ENCODE results near the gene CCDC177.
"Not testable (repeated sequence)": the region's sequence is repeated elsewhere in the genome, so short reads cannot be mapped to it uniquely, and the experiment has no call there.

Gene CCDC177

GRCh38 chr14:69600304-69600891 lies 25.7 kb upstream of the CCDC177 start:
- DNase-seq (ENCODE audit: low read depth in 2 of 2), result no peak

GRCh38 chr14:69599431-69599830 lies 24.8 kb upstream of the CCDC177 start:
- DNase-seq (ENCODE audit: low read depth in 2 of 2), result not testable (repeated sequence)

- DNase-seq (ENCODE audit: low read depth in 2 of 2), result no peak
Observed at GRCh38 chr14:69595336-69595735, 20.7 kb upstream of the CCDC177 start.

GRCh38 chr14:69594846-69595245 lies 20.2 kb upstream of the CCDC177 start:
- no peak for DNase-seq (ENCODE audit: low read depth in 2 of 2)

GRCh38 chr14:69593018-69593677 lies 18.5 kb upstream of the CCDC177 start:
- DNase-seq (ENCODE audit: low read depth in 2 of 2), result no peak

- no peak for DNase-seq (ENCODE audit: low read depth in 2 of 2)
Observed at GRCh38 chr14:69591317-69591716, 16.6 kb upstream of the CCDC177 start.

GRCh38 chr14:69587389-69587788 lies 12.7 kb upstream of the CCDC177 start:
- no peak for DNase-seq (ENCODE audit: low read depth in 2 of 2)

- no peak for DNase-seq (ENCODE audit: low read depth in 2 of 2)
Observed at GRCh38 chr14:69586404-69586803, 11.7 kb upstream of the CCDC177 start.

GRCh38 chr14:69584389-69584788 lies 9.7 kb upstream of the CCDC177 start:
- DNase-seq (ENCODE audit: low read depth in 2 of 2), result no peak

GRCh38 chr14:69582829-69583228 lies 8.2 kb upstream of the CCDC177 start:
- DNase-seq (ENCODE audit: low read depth in 2 of 2), result no peak

GRCh38 chr14:69582212-69582611 lies 7.5 kb upstream of the CCDC177 start:
- no peak for DNase-seq (ENCODE audit: low read depth in 2 of 2)

- DNase-seq (ENCODE audit: low read depth in 2 of 2), result no peak
Observed at GRCh38 chr14:69581316-69581935, 6.8 kb upstream of the CCDC177 start.

- DNase-seq (ENCODE audit: low read depth in 2 of 2), result no peak
Observed at GRCh38 chr14:69580009-69580577, 5.4 kb upstream of the CCDC177 start.

GRCh38 chr14:69579476-69579875 lies 4.8 kb upstream of the CCDC177 start:
- DNase-seq (ENCODE audit: low read depth in 2 of 2), result no peak

- DNase-seq (ENCODE audit: low read depth in 2 of 2), result no peak
Observed at GRCh38 chr14:69574954-69575295, 254 bp upstream of the CCDC177 start.

- no peak for DNase-seq (ENCODE audit: low read depth in 2 of 2)
Observed at GRCh38 chr14:69573831-69574262, 824 bp downstream of the CCDC177 start.

- DNase-seq (ENCODE audit: low read depth in 2 of 2), result no peak
Observed at GRCh38 chr14:69573205-69573830, 1.4 kb downstream of the CCDC177 start.

- no peak for DNase-seq (ENCODE audit: low read depth in 2 of 2)
Observed at GRCh38 chr14:69572841-69573135, 1.9 kb downstream of the CCDC177 start.

- no peak for DNase-seq (ENCODE audit: low read depth in 2 of 2)
Observed at GRCh38 chr14:69572030-69572840, 2.4 kb downstream of the CCDC177 start.

GRCh38 chr14:69571449-69572029 lies 3.1 kb downstream of the CCDC177 start:
- DNase-seq (ENCODE audit: low read depth in 2 of 2), result no peak

GRCh38 chr14:69570836-69571330 lies 3.8 kb downstream of the CCDC177 start:
- no peak for DNase-seq (ENCODE audit: low read depth in 2 of 2)
